ENCODE data around the gene TMEM247. TPM values are rescaled to one million over a fixed set of nuclear protein-coding genes. Genes with fewer than 3 reads are reported as not detected.

Gene TMEM247
- total RNA-seq, 2 experiments from 2014 or later, result not detected

DNA sequence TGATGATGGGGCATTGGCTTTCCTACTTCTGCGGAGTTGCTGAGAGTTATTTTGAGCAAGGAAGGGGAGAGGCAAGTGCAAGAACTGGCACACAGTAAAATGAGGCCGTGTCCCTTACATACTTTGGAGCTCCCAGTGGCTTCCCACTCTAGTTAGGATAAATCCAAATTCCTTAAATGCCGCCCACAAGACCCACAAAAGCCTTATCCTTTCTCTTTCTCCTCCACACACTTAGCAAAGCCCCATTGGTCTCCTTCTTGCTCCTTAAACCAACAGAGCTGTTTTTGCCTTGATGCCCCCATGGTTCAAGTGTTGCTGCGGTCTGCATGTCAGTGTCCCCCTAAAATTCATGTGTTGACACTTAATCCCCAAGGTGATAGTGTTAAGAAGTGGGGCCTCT is 24.3 kb downstream of the TMEM247 start:
- DNase-seq (no peak), ATAC-seq (no peak)
- peaks cover 12% of the 10 kb centered on the region for H3K4me1 Mint-ChIP-seq
- peaks cover 4% of the 10 kb centered on the region for H3K27me3 Mint-ChIP-seq
- no peaks in the 10 kb centered on the region for H3K9me3 Mint-ChIP-seq (ENCODE audit: low read depth)
- no peak overlapping the region for H3K27ac Mint-ChIP-seq
- H3K4me3 Mint-ChIP-seq, result no peak overlapping the region
- intact Hi-C loops (cut with DNase I, micrococcal nuclease), result no loop called here
- no peaks in the 10 kb centered on the region for H3K36me3 Mint-ChIP-seq (ENCODE audit: low read depth)
- POLR2A ChIA-PET, result no interaction called here
- CTCF ChIA-PET, result interaction anchor here (1.2 kb wide), 1 partner anchor 42 kb away, joined by 3 read pairs; no protein-coding TSS in a partner anchor

DNA sequence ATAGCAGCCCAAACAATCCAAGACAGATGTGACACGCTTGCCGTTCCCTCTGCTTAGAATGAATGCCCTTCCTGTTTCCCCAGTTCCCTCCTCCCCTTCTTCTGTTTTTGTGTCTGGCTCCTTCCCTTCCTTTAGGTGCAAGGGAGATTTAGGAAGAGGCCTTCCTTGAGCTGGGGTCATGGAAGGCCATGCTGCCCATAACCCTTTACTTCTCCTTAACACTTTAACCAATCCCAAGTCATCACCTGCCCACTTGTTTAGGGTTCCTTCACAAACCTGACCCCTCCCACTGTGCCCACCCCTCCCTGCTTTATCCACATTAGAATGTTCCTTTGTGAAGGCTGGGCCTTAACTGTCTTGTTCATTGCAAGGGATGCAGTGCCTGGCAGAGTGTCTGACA is 24.9 kb downstream of the TMEM247 start:
- H3K4me3 Mint-ChIP-seq, result no peak overlapping the region
- no peaks in the 10 kb centered on the region for H3K36me3 Mint-ChIP-seq (ENCODE audit: low read depth)
- peaks cover 11% of the 10 kb centered on the region for H3K4me1 Mint-ChIP-seq
- CTCF ChIA-PET, result interaction anchor here (0.7 kb wide), 1 partner anchor 212 kb away, joined by 4 read pairs; no protein-coding TSS in a partner anchor
- no peaks in the 10 kb centered on the region for H3K9me3 Mint-ChIP-seq (ENCODE audit: low read depth)
- no peak for ATAC-seq
- peaks cover 2% of the 10 kb centered on the region for H3K27me3 Mint-ChIP-seq
- POLR2A ChIA-PET, result no interaction called here
- intact Hi-C loops (cut with DNase I, micrococcal nuclease), result no loop called here
- DNase-seq, result no peak
- no peak overlapping the region for H3K27ac Mint-ChIP-seq

DNA sequence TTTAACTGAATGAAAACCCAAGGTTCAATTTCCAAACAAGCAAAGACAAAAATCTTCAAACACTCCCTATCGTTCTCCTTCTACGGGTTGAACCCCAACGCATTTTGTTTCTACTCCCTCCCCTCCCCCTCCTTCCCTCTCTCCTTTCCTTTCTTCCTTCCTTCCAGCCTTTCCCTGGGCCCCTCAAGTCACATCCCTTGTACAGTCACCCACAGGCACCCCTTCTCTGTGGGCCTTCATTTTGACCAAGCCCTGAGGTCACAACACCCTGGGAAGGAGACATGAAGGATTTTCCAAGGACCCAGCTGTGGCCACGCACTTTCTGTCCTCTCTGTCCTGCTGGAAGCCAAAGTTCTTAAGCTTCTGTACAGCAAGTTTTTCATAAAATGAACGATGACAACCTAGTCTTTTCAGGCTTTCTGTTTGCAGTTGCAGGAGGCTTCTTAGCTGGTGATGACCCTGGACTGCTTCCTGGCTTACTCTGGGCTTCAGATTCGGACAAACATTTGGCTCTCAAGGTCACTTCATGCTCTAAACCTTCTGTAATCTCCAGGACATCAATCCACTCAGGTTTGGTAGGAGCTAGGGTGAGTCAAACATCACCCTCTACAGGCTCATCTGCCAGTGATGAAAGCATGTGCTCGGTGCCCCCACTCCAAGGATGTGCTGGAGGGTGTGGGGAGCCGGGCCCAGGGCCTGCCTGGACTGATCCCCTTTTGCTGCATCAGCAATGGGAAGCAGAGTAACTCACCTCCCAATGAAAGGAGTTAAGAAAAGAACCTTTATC is 25.5 kb downstream of the TMEM247 start:
- no peak for ATAC-seq
- H3K9me3 Mint-ChIP-seq (ENCODE audit: low read depth), result no peaks in the 10 kb centered on the region
- ChIA-PET POLR2A (no interaction called here), CTCF (interaction anchor here (0.6 to 1.9 kb wide), 3 partner anchors 37 to 422 kb away, joined by 4 to 5 read pairs (median 4); no protein-coding TSS in a partner anchor)
- no peak for DNase-seq
- H3K4me1 Mint-ChIP-seq, result peaks cover 5% of the 10 kb centered on the region
- intact Hi-C loops (cut with DNase I, micrococcal nuclease), result no loop called here
- H3K27me3 Mint-ChIP-seq, result no peaks in the 10 kb centered on the region
- no peak overlapping the region for H3K4me3 Mint-ChIP-seq
- H3K27ac Mint-ChIP-seq, result no peak overlapping the region
- no peaks in the 10 kb centered on the region for H3K36me3 Mint-ChIP-seq (ENCODE audit: low read depth)

DNA sequence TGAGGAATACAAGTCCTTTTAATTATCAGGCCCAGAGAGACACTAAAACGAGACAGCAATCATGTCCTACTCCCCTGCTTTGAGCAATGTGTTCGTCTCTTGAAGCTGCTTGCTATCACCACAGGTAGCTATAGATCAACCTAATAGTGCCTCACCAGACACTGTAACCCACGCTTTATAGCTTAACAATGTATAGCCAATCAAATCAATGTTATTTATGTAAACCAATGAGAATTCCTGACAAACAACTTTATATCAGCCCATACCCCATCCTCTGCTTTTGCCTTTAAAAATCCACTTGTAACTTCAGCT is 26.1 kb downstream of the TMEM247 start:
- H3K36me3 Mint-ChIP-seq (ENCODE audit: low read depth), result no peaks in the 10 kb centered on the region
- no peak overlapping the region for H3K27ac Mint-ChIP-seq
- no peak for ATAC-seq
- intact Hi-C loops (cut with DNase I, micrococcal nuclease), result no loop called here
- H3K9me3 Mint-ChIP-seq (ENCODE audit: low read depth), result no peaks in the 10 kb centered on the region
- H3K4me1 Mint-ChIP-seq, result no peaks in the 10 kb centered on the region
- ChIA-PET POLR2A (no interaction called here), CTCF (interaction anchor here (0.6 to 1.9 kb wide), 2 partner anchors 37 to 423 kb away, joined by 4 to 5 read pairs; no protein-coding TSS in a partner anchor)
- DNase-seq, result no peak
- H3K4me3 Mint-ChIP-seq, result no peak overlapping the region
- H3K27me3 Mint-ChIP-seq, result no peaks in the 10 kb centered on the region

DNA sequence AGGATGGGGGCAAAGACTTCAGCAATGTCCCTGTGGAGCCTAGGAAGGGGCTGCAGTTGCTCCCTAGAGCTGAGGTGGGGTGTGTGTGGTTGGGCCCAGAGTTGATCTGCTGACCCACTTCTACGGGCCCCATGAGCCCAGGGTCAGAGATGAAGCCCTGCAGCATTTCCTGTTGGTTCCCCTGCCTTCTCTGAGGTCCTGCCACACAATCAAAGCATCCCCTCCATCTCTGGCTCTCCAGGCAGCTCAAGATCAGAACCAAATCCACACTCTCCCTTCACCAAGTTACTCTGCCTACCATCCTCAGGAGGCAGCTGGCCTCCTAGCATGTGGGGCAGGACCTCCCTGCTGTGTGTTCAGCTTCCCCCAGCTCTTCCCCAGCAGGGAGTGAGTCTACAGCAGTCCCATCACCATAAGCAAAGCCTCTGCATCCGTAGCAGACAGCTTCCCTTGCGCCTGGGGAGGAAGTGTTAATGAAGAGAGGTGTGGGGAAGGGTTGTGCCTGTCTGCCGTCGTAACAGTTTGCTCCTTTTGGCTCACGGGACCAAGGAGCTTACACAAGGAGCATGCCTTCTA is 26.9 kb downstream of the TMEM247 start:
- Mint-ChIP-seq H3K4me1 (peaks cover under 1% of the 10 kb centered on the region), H3K4me3 (no peak overlapping the region), H3K36me3 (ENCODE audit: low read depth) (no peaks in the 10 kb centered on the region), H3K27ac (no peak overlapping the region), H3K27me3 (no peaks in the 10 kb centered on the region), H3K9me3 (ENCODE audit: low read depth) (no peaks in the 10 kb centered on the region)
- intact Hi-C loops (cut with DNase I, micrococcal nuclease), result no loop called here
- ChIA-PET POLR2A (no interaction called here), CTCF (interaction anchor here (0.8 to 1.9 kb wide), 2 partner anchors 24 to 38 kb away, joined by 4 to 5 read pairs; no protein-coding TSS in a partner anchor)
- no peak for DNase-seq
- ATAC-seq, result no peak

DNA sequence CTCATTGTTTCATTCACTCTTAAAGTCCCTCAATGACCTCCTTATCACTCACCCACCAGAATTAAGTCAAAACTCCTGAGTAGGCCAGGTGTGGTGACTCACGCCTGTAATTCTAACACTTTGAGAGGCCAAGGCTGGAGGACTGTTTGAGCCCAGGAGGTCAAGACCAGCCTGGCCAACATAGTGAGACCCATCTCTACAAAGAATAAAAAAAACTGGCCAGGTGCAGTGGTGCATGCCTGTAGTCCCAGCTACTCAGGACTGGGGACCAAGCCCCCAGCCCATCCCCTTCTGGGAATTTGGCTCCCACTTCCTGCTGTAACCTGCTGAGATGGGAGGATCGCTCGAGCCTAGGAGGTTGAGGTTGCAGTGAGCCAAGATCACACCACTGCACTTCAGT is 28.9 kb downstream of the TMEM247 start:
- H3K27ac Mint-ChIP-seq, result no peak overlapping the region
- H3K9me3 Mint-ChIP-seq (ENCODE audit: low read depth), result no peaks in the 10 kb centered on the region
- no peak overlapping the region for H3K4me3 Mint-ChIP-seq
- H3K36me3 Mint-ChIP-seq (ENCODE audit: low read depth), result no peaks in the 10 kb centered on the region
- POLR2A ChIA-PET, result no interaction called here
- CTCF ChIA-PET, result no interaction called here
- intact Hi-C loops (cut with DNase I, micrococcal nuclease), result loop anchor here in 1 of 2 experiments (1.0 kb wide), 1 partner anchor 16 kb away; no protein-coding TSS in a partner anchor
- peaks cover 6% of the 10 kb centered on the region for H3K4me1 Mint-ChIP-seq
- DNase-seq (no peak), ATAC-seq (no peak)
- H3K27me3 Mint-ChIP-seq, result no peaks in the 10 kb centered on the region

DNA sequence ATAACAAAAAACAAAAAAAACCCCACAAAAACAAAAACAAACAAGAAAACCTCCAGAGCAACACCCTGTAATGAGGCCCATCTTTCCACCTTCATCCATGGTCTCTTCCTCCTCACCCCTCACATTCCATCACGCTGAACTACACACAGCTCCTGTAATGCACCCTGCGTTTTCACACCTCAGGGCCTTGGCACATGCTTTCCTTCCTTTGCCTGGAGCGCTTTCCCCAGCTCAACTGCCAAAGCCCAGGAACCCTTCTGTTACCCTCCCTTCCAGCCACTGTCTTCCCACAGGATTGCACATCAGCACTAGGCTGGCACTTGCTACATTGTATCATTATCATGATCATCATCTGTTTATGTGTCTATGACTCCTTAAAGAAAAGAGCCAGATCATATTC is 29.4 kb downstream of the TMEM247 start:
- Mint-ChIP-seq H3K4me1 (peaks cover 6% of the 10 kb centered on the region), H3K4me3 (no peak overlapping the region), H3K36me3 (ENCODE audit: low read depth) (no peaks in the 10 kb centered on the region), H3K27ac (no peak overlapping the region), H3K9me3 (ENCODE audit: low read depth) (no peaks in the 10 kb centered on the region), H3K27me3 (no peaks in the 10 kb centered on the region)
- ChIA-PET CTCF (interaction anchor here (0.7 kb wide), 1 partner anchor 693 kb away, joined by 4 read pairs; no protein-coding TSS in a partner anchor), POLR2A (no interaction called here)
- intact Hi-C loops (cut with DNase I, micrococcal nuclease), result loop anchor here in 1 of 2 experiments (1.0 kb wide), 1 partner anchor 16 kb away; no protein-coding TSS in a partner anchor
- ATAC-seq (no peak), DNase-seq (no peak)

DNA sequence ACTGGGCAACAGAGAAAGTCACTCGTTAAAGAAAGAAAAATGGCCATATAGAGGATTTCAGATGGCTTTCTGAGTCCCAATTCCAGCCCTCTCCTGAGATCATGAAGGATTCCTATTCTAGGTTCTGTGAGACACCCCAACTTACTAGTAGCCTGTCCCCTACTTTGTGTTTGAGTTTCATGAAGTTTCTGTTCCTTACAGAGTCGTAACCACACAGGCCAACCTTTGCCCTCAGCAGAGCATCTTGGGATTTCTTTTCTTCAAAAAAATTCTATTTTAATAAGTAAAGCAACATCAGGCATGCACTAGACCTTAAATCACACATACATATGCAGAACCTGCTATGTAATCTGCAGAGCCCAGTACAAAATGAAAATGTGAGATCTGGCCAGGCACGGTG is 30.4 kb downstream of the TMEM247 start:
- peaks cover 2% of the 10 kb centered on the region for H3K36me3 Mint-ChIP-seq (ENCODE audit: low read depth)
- CTCF ChIA-PET, result no interaction called here
- no peak for ATAC-seq
- H3K27ac Mint-ChIP-seq, result no peak overlapping the region
- intact Hi-C loops (cut with DNase I, micrococcal nuclease), result no loop called here
- POLR2A ChIA-PET, result no interaction called here
- DNase-seq, result no peak
- H3K4me1 Mint-ChIP-seq, result peaks cover 6% of the 10 kb centered on the region
- no peak overlapping the region for H3K4me3 Mint-ChIP-seq
- no peaks in the 10 kb centered on the region for H3K27me3 Mint-ChIP-seq
- peaks cover 6% of the 10 kb centered on the region for H3K9me3 Mint-ChIP-seq (ENCODE audit: low read depth)

DNA sequence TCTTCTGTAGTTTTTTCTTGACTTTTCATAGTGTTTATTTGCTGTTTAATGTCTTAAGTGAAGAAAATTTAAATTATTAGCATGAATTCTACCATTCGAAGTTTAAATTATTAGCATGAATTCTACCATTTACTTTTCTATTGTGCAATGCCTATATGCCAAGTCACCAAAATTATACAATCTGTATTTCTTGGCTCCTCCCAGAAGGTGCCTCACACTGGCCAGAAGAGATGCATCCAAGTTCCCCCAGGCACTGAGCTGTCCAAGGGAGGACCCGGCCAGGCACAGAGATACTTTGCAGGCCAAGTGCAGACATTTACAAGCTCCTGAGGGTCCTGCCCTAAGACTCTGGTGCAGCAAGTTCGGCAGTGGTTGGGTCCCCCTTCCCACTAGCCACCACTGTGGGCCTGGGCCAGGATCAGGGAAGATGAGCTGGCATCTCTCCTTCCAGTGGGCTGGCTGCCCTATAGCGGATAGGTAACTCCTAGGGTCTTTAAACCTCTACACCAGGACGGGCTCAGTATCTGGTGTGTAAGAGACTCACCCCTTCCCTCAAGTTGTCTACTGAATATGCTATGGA is 31.3 kb downstream of the TMEM247 start:
- intact Hi-C loops (cut with DNase I, micrococcal nuclease), result no loop called here

DNA sequence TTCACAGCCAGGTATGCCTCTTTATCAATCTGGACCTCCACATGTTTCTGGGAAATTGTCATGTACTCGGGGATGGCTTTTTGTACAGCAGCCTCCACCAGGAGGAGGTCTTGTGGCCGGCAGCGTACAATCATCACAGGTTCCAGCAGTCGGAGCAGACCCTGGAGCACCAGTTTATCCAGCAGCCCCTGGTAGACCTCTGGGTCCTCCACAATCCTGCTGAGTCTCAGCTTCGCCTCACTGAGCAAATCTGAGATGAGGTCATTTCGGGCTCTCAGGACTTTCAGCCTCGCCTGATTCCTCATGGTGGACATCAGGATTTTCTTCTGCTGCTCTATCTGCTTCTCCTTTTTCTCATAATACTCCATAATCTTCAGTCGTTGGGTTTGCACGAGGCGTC is 32.8 kb downstream of the TMEM247 start:
- no peaks in the 10 kb centered on the region for H3K27me3 Mint-ChIP-seq
- intact Hi-C loops (cut with DNase I, micrococcal nuclease), result no loop called here
- ChIA-PET POLR2A (no interaction called here), CTCF (no interaction called here)
- no peak overlapping the region for H3K27ac Mint-ChIP-seq
- H3K36me3 Mint-ChIP-seq (ENCODE audit: low read depth), result peaks cover 6% of the 10 kb centered on the region
- no peak for DNase-seq
- H3K9me3 Mint-ChIP-seq (ENCODE audit: low read depth), result peaks cover 22% of the 10 kb centered on the region
- ATAC-seq, result no peak
- no peak overlapping the region for H3K4me3 Mint-ChIP-seq
- H3K4me1 Mint-ChIP-seq, result peaks cover 6% of the 10 kb centered on the region

More for the DNA sequence above, 31.3 kb downstream of the TMEM247 start:
- ATAC-seq, result no peak
- POLR2A ChIA-PET, result no interaction called here
- no peak for DNase-seq
- CTCF ChIA-PET, result interaction anchor here (0.5 to 1.0 kb wide), 2 partner anchors 30 to 48 kb away, joined by 3 read pairs; no protein-coding TSS in a partner anchor
- H3K4me1 Mint-ChIP-seq, result peaks cover 6% of the 10 kb centered on the region
- H3K4me3 Mint-ChIP-seq, result no peak overlapping the region
- peaks cover 2% of the 10 kb centered on the region for H3K36me3 Mint-ChIP-seq (ENCODE audit: low read depth)
- no peak overlapping the region for H3K27ac Mint-ChIP-seq
- H3K27me3 Mint-ChIP-seq, result no peaks in the 10 kb centered on the region
- peaks cover 13% of the 10 kb centered on the region for H3K9me3 Mint-ChIP-seq (ENCODE audit: low read depth)

DNA sequence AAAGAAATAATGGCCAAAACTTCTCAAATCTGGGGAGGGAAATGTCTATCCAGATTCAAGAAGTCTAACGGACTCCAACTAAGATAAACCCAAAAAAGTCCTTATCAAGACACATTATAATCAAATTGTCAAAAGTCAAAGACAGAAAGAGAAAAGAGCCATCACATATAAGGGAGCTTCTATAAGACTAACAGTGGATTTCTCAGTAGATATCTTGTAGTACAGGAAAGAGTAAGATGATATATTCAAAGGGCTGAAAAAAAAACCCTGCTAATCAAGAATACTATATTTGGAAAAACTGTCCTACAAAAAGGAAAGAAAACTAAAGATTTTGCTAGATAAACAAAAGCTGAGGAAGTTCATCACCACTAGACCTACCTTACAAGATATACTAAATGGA is 35.4 kb downstream of the TMEM247 start:
- no peak overlapping the region for H3K27ac Mint-ChIP-seq
- peaks cover 6% of the 10 kb centered on the region for H3K36me3 Mint-ChIP-seq (ENCODE audit: low read depth)
- DNase-seq, result no peak
- no peak overlapping the region for H3K4me3 Mint-ChIP-seq
- no peak for ATAC-seq
- peaks cover 22% of the 10 kb centered on the region for H3K9me3 Mint-ChIP-seq (ENCODE audit: low read depth)
- H3K4me1 Mint-ChIP-seq, result peaks cover 6% of the 10 kb centered on the region
- no peaks in the 10 kb centered on the region for H3K27me3 Mint-ChIP-seq
- ChIA-PET POLR2A (no interaction called here), CTCF (interaction anchor here (1.5 kb wide), 1 partner anchor 20 kb away, joined by 5 read pairs; no protein-coding TSS in a partner anchor)
- intact Hi-C loops (cut with DNase I, micrococcal nuclease), result no loop called here

DNA sequence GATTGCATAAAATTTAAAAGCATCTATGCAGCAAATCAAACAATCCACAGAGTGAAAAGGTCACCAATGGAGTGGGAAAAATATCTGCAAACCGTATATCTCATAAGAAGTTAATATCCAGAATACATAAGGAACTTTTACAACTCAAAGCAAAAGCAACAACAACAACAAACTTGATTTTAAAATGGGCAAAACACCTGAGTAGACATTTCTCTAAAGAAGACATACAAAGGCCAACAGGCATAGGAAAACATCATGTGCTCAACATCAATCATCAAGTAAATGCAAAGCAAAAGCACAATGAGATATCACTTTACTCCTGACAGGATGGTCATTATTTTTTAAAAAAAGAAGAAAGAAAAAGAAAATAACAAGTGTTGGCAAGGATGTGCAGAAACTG is 38.1 kb downstream of the TMEM247 start:
- CTCF ChIA-PET, result no interaction called here
- no peaks in the 10 kb centered on the region for H3K27me3 Mint-ChIP-seq
- ATAC-seq (no peak), DNase-seq (no peak)
- H3K4me3 Mint-ChIP-seq, result no peak overlapping the region
- H3K27ac Mint-ChIP-seq, result no peak overlapping the region
- POLR2A ChIA-PET, result no interaction called here
- intact Hi-C loops (cut with DNase I, micrococcal nuclease), result no loop called here
- peaks cover 6% of the 10 kb centered on the region for H3K36me3 Mint-ChIP-seq (ENCODE audit: low read depth)
- peaks cover 22% of the 10 kb centered on the region for H3K9me3 Mint-ChIP-seq (ENCODE audit: low read depth)
- H3K4me1 Mint-ChIP-seq, result peaks cover 4% of the 10 kb centered on the region
